CD4-positive, alpha-beta T cell (primary cell): ENCODE data around the gene RGS14. TPM values are rescaled to one million over a fixed set of nuclear protein-coding genes. Genes with fewer than 3 reads are reported as not detected.

ENCODE experiments used
- ATAC-seq: fragments of 200-7000 bp; cut with Tn5 transposase; one replicate; pipeline ENCODE4 v1.10.0; 2022; ENCODE audit warnings: mild to moderate bottlenecking; ENCODE audit not compliant: poor library complexity
- CTCF ChIA-PET: fragments of 350-600 bp; sonication (Branson Sonifier 250); formaldehyde crosslinking; loops from one replicate; lab custom pipeline; 2021; ENCODE audit warnings: antibody characterized with exemption, inconsistent platforms; lab: Charles Lee
- POLR2A ChIA-PET: fragments of 350-600 bp; sonication (Branson Sonifier 250); formaldehyde crosslinking; loops from one replicate; lab custom pipeline; 2021; ENCODE audit warnings: antibody characterized with exemption, inconsistent platforms; lab: Charles Lee
- DNase-seq, 14 experiments: peaks; one replicate each; pipeline ENCODE4 v3.0.0-alpha.2; 2013 to 2020; ENCODE audit warnings: mixed read lengths in 2 of 14
- H3K27ac ChIP-seq, 2 donors: one replicate each; pipeline versions ENCODE4 v1.5.1 to v1.7.0; 2013; ENCODE audit warnings: low read length in 2 of 2, low read depth in 1 of 2, mild to moderate bottlenecking in 1 of 2
- H3K27me3 ChIP-seq, 2 experiments: 1 replicate in 1 of 2; 2 replicates in 1 of 2; pipeline versions ENCODE4 v1.6.1 to v1.7.0; 2013; ENCODE audit warnings: low read length in 2 of 2, control low read depth in 1 of 2, mild to moderate bottlenecking in 1 of 2, moderate library complexity in 1 of 2; ENCODE audit not compliant: insufficient read depth in 2 of 2, control insufficient read depth in 1 of 2
- H3K36me3 ChIP-seq: one replicate; pipeline ENCODE4 v1.6.1; 2013; ENCODE audit warnings: low read length, control low read depth; ENCODE audit not compliant: insufficient read depth
- H3K4me1 ChIP-seq: one replicate; pipeline ENCODE4 v1.6.1; 2013; ENCODE audit warnings: low read length, control low read depth; ENCODE audit not compliant: insufficient read depth
- H3K4me3 ChIP-seq: one replicate; pipeline ENCODE4 v1.5.1; 2013; ENCODE audit warnings: mild to moderate bottlenecking, low read length, moderate library complexity
- H3K9me3 ChIP-seq, 2 experiments: 1 replicate in 1 of 2; 2 replicates in 1 of 2; pipeline versions ENCODE4 v1.6.1 to v1.7.0; 2013; ENCODE audit warnings: low read length in 2 of 2, mild to moderate bottlenecking in 2 of 2, control low read depth in 1 of 2, moderate library complexity in 1 of 2; ENCODE audit not compliant: control insufficient read depth in 1 of 2, insufficient read depth in 1 of 2
- H3K27ac Mint-ChIP-seq: one replicate; pipeline ENCODE4 v1.8.0; 2020; ENCODE audit warnings: mixed read lengths
- H3K27me3 Mint-ChIP-seq: one replicate; pipeline ENCODE4 v1.8.0; 2021; ENCODE audit warnings: mixed read lengths
- H3K36me3 Mint-ChIP-seq: one replicate; pipeline ENCODE4 v1.8.0; 2021; ENCODE audit warnings: low read depth, mixed read lengths
- H3K4me1 Mint-ChIP-seq: one replicate; pipeline ENCODE4 v1.8.0; 2021; ENCODE audit warnings: low read depth, mixed read lengths
- H3K4me3 Mint-ChIP-seq: one replicate; pipeline ENCODE4 v1.8.0; 2020; ENCODE audit warnings: mild to moderate bottlenecking, mixed read lengths
- H3K9me3 Mint-ChIP-seq: one replicate; pipeline ENCODE4 v1.8.0; 2020; ENCODE audit warnings: mixed read lengths
- intact Hi-C, 2 experiments: fragments of 100-400 bp; cut with DNase I in 1 of 2; cut with micrococcal nuclease in 1 of 2; formaldehyde crosslinking; loops; one replicate each; pipeline versions ENCODE4 v1.15.1 to v1.9.0; 2023 to 2025; cut with DNase I, micrococcal nuclease
- total RNA-seq, 174 experiments: library from RNA in 2 of 174; stranded (reverse) in 2 of 174; gene quantifications; one replicate each; pipeline ENCODE4 v1.2.3 and lab custom pipeline; 2021 to 2026
- TF ChIP-seq, protein P1 (sequence below): fragments of 200-600 bp; IDR thresholded peaks from one replicate; pipeline ENCODE4 v1.8.0; 2022; ENCODE audit warnings: antibody characterized with exemption, mild to moderate bottlenecking

RGS14 gene
- total RNA-seq, 2 experiments from 2014 or later, result 34.7 to 35.3 TPM

DNA sequence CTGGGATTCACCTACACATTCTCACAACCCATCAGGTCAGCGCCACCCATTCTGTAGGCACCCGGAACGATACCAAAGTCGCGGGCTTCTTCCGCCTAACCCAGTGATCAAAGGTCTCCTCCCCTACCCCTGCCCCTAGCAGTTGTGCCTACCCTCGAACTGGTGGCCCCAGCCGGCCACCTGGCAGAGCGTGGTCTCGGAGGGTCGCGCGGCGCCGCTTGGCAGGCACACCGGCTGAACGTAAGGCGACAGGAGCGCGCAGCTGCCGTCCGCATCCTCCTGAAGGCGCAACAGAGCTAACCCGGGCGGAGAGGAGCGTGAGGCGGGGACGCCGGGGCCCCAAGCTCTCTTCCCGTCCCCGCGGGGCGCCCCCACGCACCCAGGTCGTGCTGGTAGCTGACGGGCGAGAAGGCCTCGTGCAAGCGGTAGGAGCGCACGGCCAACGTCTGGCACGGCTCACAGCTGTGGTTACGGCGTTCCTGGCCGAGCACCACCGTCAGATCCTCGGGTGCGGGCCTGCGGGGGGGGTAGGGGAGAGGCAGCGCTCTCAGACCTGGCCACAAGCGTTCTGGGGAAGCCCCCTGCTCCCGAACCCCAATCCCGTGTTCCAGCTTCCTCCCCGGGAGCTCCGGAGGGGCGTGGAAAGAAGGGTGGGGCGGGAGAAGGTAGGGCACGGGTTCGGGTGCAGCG is 45.5 kb downstream of the RGS14 start:
- Mint-ChIP-seq H3K9me3 (no peaks in the 10 kb centered on the region), H3K4me3 (peak overlapping the region; percentile 87), H3K4me1 (peaks cover 23% of the 10 kb centered on the region), H3K27me3 (no peaks in the 10 kb centered on the region), H3K27ac (peak overlapping the region; percentile 72), H3K36me3 (no peaks in the 10 kb centered on the region)
- peaks cover 41% of the 10 kb centered on the region for H3K4me1 ChIP-seq
- intact Hi-C loops, result loop anchor here (1.0 to 2.0 kb wide), 3 partner anchors 13 to 53 kb away; no protein-coding TSS in a partner anchor
- DNase-seq (peak in 13 of 14 experiments; percentile 29 to 89 (median 55)), ATAC-seq (peak; percentile 50)
- H3K9me3 ChIP-seq, result no peaks in the 10 kb centered on the region
- ChIA-PET CTCF (interaction anchor here (0.6 to 9.7 kb wide), 25 partner anchors 9 to 729 kb away, joined by 3 to 352 read pairs (median 9); partner anchors contain the start of genes GRK6, LMAN2, PRELID1 and PRR7), POLR2A (interaction anchor here (0.6 to 11.0 kb wide), 22 partner anchors 11 to 95 kb away, joined by 3 to 435 read pairs (median 6); partner anchors contain the start of genes GRK6, LMAN2, PDLIM7 and PRR7)
- H3K4me3 ChIP-seq, result peak overlapping the region; percentile 59
- no peaks in the 10 kb centered on the region for H3K36me3 ChIP-seq
- peaks cover 0 to 2% of the 10 kb centered on the region in 2 experiments for H3K27me3 ChIP-seq
- H3K27ac ChIP-seq, result no peak overlapping the region
- TF ChIP-seq, protein P1, sequence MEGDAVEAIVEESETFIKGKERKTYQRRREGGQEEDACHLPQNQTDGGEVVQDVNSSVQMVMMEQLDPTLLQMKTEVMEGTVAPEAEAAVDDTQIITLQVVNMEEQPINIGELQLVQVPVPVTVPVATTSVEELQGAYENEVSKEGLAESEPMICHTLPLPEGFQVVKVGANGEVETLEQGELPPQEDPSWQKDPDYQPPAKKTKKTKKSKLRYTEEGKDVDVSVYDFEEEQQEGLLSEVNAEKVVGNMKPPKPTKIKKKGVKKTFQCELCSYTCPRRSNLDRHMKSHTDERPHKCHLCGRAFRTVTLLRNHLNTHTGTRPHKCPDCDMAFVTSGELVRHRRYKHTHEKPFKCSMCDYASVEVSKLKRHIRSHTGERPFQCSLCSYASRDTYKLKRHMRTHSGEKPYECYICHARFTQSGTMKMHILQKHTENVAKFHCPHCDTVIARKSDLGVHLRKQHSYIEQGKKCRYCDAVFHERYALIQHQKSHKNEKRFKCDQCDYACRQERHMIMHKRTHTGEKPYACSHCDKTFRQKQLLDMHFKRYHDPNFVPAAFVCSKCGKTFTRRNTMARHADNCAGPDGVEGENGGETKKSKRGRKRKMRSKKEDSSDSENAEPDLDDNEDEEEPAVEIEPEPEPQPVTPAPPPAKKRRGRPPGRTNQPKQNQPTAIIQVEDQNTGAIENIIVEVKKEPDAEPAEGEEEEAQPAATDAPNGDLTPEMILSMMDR, result no peak

DNA sequence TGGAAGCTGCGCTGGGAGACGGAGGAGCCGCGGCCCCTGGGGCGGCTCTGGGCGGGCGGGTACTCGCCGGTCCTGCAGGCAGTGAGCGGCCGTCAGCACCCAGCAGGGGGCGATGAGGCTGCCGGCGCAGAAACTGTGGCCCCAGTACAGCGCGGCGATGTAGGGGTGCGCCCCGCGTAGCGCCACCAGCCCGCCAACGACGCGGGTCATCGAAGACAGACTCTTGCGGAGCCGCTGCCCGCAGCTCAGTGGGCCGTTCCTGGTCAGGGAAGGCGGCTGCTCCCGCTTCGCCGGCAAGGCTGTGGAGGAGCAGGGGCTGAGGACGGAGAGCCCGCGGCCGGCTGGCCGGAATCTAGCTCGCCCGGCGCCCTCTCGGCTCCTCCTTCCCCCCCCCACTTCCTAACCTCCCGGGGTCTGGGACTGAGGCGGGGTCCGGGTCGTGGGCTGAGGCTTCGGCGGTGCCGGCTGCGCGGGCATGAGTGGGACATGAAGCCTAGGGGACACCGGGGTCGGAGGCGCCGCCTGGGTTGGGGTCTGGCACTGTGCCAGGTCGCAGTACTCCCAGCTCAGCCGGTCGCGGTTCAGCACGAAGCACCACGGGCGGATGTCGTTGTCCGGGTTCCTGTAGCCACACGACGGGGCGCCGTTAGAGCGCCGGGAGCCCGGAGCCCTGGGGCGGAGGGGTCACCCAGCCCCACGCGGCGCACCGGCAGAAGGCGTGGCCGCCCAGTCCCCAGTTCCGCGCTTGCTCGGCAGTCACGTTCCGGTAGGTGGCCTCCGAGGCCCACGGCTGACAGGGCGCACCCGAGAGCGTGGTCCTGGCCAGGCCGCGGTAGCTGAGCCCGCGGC is 46.3 kb downstream of the RGS14 start:
- no peaks in the 10 kb centered on the region for H3K27me3 Mint-ChIP-seq

More for the DNA sequence above, 46.3 kb downstream of the RGS14 start:
- H3K27me3 ChIP-seq, result peaks cover 0 to 2% of the 10 kb centered on the region in 2 experiments
- ChIA-PET CTCF (interaction anchor here (0.7 to 9.7 kb wide), 31 partner anchors 9 to 290 kb away, joined by 3 to 352 read pairs (median 8); partner anchors contain the start of genes GRK6, LMAN2, PDLIM7 and PRELID1), POLR2A (interaction anchor here (0.6 to 11.0 kb wide), 23 partner anchors 11 to 218 kb away, joined by 3 to 435 read pairs (median 4); partner anchors contain the start of genes GRK6, LMAN2, PDLIM7 and PRR7)
- Mint-ChIP-seq H3K9me3 (no peaks in the 10 kb centered on the region), H3K36me3 (no peaks in the 10 kb centered on the region), H3K4me1 (peaks cover 26% of the 10 kb centered on the region), H3K27ac (no peak overlapping the region), H3K4me3 (peak overlapping the region; percentile 87)
- peak; percentile 73 for ATAC-seq
- peak; percentile 76 to 95 (median 84) for DNase-seq
- H3K4me3 ChIP-seq, result peak overlapping the region; percentile 59
- no peaks in the 10 kb centered on the region for H3K9me3 ChIP-seq
- TF ChIP-seq, protein P1, result peak; percentile 74
- H3K27ac ChIP-seq, result no peak overlapping the region
- H3K4me1 ChIP-seq, result peaks cover 41% of the 10 kb centered on the region
- H3K36me3 ChIP-seq, result no peaks in the 10 kb centered on the region
- intact Hi-C loops, result loop anchor here (1.0 to 2.0 kb wide), 7 partner anchors 14 to 52 kb away; partner anchors contain the start of gene GRK6 (in 1 of the 2)
